GM10266 (cell line): ENCODE measurements around the gene MARCKSL1.
"Not testable (repeated sequence)": the region's sequence is repeated elsewhere in the genome, so short reads cannot be mapped to it uniquely, and the experiment has no call there.

Source experiments
- DNase-seq: peaks from one replicate; pipeline ENCODE4 v3.0.0; 2012; ENCODE audit errors: extremely low spot score
- TF ChIP-seq, protein P1 (sequence below): IDR thresholded peaks from 2 replicates; pipeline ENCODE4 v1.5.1; 2012; ENCODE audit warnings: mild to moderate bottlenecking, low read depth; ENCODE audit not compliant: control insufficient read depth, insufficient read depth; ENCODE audit errors: missing control alignments

MARCKSL1 gene

GRCh38 chr1:32361308-32361673, 25.3 kb upstream of the MARCKSL1 start:
- no peak for DNase-seq
- TF ChIP-seq, protein P1, sequence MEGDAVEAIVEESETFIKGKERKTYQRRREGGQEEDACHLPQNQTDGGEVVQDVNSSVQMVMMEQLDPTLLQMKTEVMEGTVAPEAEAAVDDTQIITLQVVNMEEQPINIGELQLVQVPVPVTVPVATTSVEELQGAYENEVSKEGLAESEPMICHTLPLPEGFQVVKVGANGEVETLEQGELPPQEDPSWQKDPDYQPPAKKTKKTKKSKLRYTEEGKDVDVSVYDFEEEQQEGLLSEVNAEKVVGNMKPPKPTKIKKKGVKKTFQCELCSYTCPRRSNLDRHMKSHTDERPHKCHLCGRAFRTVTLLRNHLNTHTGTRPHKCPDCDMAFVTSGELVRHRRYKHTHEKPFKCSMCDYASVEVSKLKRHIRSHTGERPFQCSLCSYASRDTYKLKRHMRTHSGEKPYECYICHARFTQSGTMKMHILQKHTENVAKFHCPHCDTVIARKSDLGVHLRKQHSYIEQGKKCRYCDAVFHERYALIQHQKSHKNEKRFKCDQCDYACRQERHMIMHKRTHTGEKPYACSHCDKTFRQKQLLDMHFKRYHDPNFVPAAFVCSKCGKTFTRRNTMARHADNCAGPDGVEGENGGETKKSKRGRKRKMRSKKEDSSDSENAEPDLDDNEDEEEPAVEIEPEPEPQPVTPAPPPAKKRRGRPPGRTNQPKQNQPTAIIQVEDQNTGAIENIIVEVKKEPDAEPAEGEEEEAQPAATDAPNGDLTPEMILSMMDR = no peak

DNA sequence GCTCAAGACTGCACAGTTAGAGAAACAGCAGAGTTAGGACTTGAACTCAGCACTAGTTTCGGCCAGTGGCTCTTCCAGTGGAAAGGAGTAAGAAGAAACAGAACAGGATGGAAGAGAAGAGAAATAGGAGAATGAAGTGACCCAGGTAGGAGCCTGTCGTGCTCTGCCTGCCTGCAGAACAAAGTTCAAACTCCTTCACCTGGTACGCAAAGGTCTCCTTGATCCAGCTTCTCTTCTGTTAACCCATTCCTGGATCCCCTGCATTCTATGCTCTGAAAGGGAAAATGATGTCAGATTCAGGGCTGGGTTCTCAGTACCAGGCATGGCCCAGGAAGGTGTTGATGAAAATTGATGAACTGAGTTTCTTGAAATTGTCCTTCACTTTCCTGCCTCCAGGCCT, 22.4 kb upstream of the MARCKSL1 start:
- TF ChIP-seq, protein P1 = no peak
- no peak for DNase-seq

GRCh38 chr1:32357614-32358013, 21.6 kb upstream of the MARCKSL1 start:
- no peak for DNase-seq
- TF ChIP-seq, protein P1 = no peak

DNA sequence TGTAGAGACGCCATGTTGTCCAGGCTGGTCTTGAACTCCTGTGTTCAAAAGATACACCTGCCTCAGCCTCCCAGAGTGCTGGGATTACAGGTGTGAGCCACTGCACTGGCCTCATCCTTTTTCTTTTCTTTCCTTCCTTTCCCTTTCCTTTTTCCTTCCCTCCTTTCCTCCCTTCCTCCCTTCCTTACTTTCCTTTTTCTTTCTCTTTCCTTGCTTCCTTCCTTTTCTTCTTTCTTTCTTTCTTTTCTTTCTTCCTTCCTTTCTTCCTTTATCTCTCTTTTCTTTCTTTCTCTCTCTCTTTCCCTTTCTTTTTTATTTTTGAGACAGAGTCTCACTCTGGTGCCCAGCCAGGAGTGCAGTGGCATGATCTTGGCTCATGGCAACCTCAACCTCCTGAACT, 20.4 kb upstream of the MARCKSL1 start:
- TF ChIP-seq, protein P1 = no peak
- no peak for DNase-seq

GRCh38 chr1:32355778-32356177, 19.7 kb upstream of the MARCKSL1 start:
- not testable (repeated sequence) for DNase-seq

- TF ChIP-seq, protein P1 = no peak
- no peak for DNase-seq
These were observed 18.0 kb upstream of the MARCKSL1 start for GRCh38 chr1:32353886-32354570.

- no peak for DNase-seq
- TF ChIP-seq, protein P1 = no peak
These were observed 17.4 kb upstream of the MARCKSL1 start for GRCh38 chr1:32353431-32353830.

DNA sequence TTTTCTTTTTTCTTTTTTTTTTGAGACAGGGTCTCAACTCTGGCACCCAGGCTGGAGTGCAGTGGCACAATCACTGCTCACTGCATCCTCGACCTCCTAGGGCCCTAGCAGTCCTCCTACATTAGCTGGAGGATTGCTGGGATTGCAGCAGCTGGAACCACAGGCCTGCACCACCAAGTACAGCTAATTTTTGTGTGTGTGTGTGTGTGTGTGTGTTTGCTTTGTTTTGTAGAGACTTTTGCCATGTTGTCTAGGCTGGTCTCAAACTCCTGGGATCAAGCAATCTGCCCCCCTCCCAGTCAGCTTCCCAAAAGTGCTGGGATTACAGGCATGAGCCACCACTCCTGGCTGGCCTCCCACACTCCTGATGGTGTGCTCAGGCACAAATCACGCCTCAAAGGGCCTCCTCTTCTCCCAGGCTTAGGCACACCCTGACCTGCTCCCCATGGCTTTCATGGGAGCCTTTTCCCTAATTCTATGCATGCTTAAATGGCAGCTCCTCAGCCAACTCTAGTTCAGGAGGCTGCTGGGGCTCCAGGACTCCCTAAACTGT, 16.9 kb upstream of the MARCKSL1 start:
- TF ChIP-seq, protein P1 = no peak
- no peak for DNase-seq
